ENCODE results near the gene CNGA2. TPM values are rescaled to one million over a fixed set of nuclear protein-coding genes. Genes with fewer than 3 reads are reported as not detected.

CNGA2 gene
- polyA plus RNA-seq, 1 donor from 2014 or later, result not detected

DNA sequence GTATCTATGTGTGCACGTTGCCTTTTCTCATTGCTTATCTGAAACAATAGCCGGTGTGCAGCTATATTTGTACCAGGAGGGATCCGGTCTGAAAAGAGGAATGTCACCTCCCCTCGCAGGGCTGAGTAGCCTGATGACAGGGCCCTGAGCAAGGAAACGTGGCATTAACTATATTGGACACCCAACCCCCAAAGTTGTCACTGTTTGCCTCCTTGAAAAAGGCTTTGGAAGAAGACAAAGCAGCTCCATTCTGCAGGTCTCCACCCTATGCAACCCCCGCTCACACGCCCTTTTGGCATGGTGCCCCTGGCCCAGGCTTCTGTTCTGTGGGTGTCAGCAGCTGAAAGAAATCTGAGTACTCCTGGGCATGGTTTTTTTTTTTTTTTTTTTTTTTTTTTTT is 31.1 kb upstream of the CNGA2 start:
- no peaks in the 10 kb centered on the region for H3K9me3 ChIP-seq (ENCODE audit: low read length)
- no peak overlapping the region for H3K4me2 ChIP-seq (ENCODE audit: low read length)
- no peaks in the 10 kb centered on the region for H3K9me2 ChIP-seq (ENCODE audit: insufficient read depth, low read length)
- H3K79me2 ChIP-seq (replicated peaks; ENCODE audit: insufficient read depth, low read length), result no peaks in the 10 kb centered on the region
- H3K9ac ChIP-seq (ENCODE audit: low read length), result no peak overlapping the region
- H3K27ac ChIP-seq (ENCODE audit: low read length), result no peak overlapping the region
- H3K4me3 ChIP-seq (ENCODE audit: low read length), result no peak overlapping the region
- H4K20me1 ChIP-seq (ENCODE audit: insufficient read depth), result no peaks in the 10 kb centered on the region
- no peak overlapping the region for H2AFZ ChIP-seq (ENCODE audit: low read depth, low read length)
- no peaks in the 10 kb centered on the region for H3K27me3 ChIP-seq (ENCODE audit: insufficient read depth, low read depth, low read length)
- TF ChIP-seq SMC3 (conservative IDR thresholded peaks at IDR 0.05; ENCODE audit: poor library complexity), result no peak
- no peak for TF ChIP-seq EP300 (conservative IDR thresholded peaks at IDR 0.05; ENCODE audit: poor library complexity, severe bottlenecking)
- TF ChIP-seq, protein P1, sequence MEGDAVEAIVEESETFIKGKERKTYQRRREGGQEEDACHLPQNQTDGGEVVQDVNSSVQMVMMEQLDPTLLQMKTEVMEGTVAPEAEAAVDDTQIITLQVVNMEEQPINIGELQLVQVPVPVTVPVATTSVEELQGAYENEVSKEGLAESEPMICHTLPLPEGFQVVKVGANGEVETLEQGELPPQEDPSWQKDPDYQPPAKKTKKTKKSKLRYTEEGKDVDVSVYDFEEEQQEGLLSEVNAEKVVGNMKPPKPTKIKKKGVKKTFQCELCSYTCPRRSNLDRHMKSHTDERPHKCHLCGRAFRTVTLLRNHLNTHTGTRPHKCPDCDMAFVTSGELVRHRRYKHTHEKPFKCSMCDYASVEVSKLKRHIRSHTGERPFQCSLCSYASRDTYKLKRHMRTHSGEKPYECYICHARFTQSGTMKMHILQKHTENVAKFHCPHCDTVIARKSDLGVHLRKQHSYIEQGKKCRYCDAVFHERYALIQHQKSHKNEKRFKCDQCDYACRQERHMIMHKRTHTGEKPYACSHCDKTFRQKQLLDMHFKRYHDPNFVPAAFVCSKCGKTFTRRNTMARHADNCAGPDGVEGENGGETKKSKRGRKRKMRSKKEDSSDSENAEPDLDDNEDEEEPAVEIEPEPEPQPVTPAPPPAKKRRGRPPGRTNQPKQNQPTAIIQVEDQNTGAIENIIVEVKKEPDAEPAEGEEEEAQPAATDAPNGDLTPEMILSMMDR (IDR thresholded peaks at IDR 0.05; ENCODE audit: poor library complexity, severe bottlenecking), result no peak
- no peak for TF ChIP-seq RAD21 (conservative IDR thresholded peaks at IDR 0.05)
- TF ChIP-seq POLR2AphosphoS5 (IDR thresholded peaks at IDR 0.05), result no peak
- no peak for TF ChIP-seq TAF1 (IDR thresholded peaks at IDR 0.05; ENCODE audit: low read depth)
- no peak for TF ChIP-seq EZH2 (IDR thresholded peaks at IDR 0.05; ENCODE audit: borderline replicate concordance, insufficient read depth, low read length, poor library complexity, severe bottlenecking)
- no peak for TF ChIP-seq MXI1 (conservative IDR thresholded peaks at IDR 0.05; ENCODE audit: poor library complexity, severe bottlenecking)
- TF ChIP-seq, protein P2, sequence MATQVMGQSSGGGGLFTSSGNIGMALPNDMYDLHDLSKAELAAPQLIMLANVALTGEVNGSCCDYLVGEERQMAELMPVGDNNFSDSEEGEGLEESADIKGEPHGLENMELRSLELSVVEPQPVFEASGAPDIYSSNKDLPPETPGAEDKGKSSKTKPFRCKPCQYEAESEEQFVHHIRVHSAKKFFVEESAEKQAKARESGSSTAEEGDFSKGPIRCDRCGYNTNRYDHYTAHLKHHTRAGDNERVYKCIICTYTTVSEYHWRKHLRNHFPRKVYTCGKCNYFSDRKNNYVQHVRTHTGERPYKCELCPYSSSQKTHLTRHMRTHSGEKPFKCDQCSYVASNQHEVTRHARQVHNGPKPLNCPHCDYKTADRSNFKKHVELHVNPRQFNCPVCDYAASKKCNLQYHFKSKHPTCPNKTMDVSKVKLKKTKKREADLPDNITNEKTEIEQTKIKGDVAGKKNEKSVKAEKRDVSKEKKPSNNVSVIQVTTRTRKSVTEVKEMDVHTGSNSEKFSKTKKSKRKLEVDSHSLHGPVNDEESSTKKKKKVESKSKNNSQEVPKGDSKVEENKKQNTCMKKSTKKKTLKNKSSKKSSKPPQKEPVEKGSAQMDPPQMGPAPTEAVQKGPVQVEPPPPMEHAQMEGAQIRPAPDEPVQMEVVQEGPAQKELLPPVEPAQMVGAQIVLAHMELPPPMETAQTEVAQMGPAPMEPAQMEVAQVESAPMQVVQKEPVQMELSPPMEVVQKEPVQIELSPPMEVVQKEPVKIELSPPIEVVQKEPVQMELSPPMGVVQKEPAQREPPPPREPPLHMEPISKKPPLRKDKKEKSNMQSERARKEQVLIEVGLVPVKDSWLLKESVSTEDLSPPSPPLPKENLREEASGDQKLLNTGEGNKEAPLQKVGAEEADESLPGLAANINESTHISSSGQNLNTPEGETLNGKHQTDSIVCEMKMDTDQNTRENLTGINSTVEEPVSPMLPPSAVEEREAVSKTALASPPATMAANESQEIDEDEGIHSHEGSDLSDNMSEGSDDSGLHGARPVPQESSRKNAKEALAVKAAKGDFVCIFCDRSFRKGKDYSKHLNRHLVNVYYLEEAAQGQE (IDR thresholded peaks at IDR 0.05; ENCODE audit: borderline replicate concordance), result no peak
- no peaks in the 10 kb centered on the region for H3F3A ChIP-seq (ENCODE audit: insufficient read depth, low read length, poor library complexity, severe bottlenecking)
- no peaks in the 10 kb centered on the region for H3K36me3 ChIP-seq (ENCODE audit: insufficient read depth, low read length)

DNA sequence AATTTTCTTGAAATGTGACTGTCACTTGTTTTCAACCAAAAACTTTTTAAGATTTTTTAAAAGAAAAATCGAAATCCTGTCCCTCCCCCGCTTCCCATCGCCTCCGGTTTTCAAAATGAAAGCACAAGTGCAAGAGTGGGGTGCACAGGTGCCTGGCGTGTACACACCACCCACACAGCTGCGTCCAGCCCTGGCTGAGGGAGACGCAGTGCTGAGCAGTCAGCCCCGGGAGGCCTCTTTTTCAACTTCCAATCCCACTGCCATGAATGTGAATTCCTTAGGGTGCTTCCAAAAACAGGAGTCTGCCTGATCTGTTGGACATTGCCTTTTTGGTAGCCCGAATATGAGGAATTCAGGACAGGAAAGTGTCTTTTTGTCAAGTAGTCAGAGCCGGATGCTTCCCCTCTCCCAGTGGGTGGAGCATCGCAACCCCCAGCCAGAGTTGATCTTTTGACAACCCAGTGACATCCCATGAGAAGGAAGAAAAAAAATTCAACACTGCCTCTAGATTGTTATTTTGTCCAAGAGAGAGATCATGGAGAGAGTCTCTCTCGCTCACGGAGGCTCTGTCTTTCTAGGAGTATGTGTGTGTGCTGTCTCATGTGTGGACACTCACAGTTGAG is 30.4 kb upstream of the CNGA2 start:
- Histone ChIP-seq H3K4me2 (ENCODE audit: low read length) (no peak overlapping the region), H3K4me3 (ENCODE audit: low read length) (no peak overlapping the region), H3K9me2 (ENCODE audit: insufficient read depth, low read length) (no peaks in the 10 kb centered on the region), H4K20me1 (ENCODE audit: insufficient read depth) (no peaks in the 10 kb centered on the region), H3K9ac (ENCODE audit: low read length) (no peak overlapping the region), H3K9me3 (ENCODE audit: low read length) (no peaks in the 10 kb centered on the region), H2AFZ (ENCODE audit: low read depth, low read length) (no peak overlapping the region), H3K79me2 (replicated peaks; ENCODE audit: insufficient read depth, low read length) (no peaks in the 10 kb centered on the region), H3F3A (ENCODE audit: insufficient read depth, low read length, poor library complexity, severe bottlenecking) (no peaks in the 10 kb centered on the region), H3K27me3 (ENCODE audit: insufficient read depth, low read depth, low read length) (no peaks in the 10 kb centered on the region), H3K36me3 (ENCODE audit: insufficient read depth, low read length) (no peaks in the 10 kb centered on the region), H3K27ac (ENCODE audit: low read length) (no peak overlapping the region)
- TF ChIP-seq RAD21 (conservative IDR thresholded peaks at IDR 0.05) (no peak), TAF1 (IDR thresholded peaks at IDR 0.05; ENCODE audit: low read depth) (no peak), EP300 (conservative IDR thresholded peaks at IDR 0.05; ENCODE audit: poor library complexity, severe bottlenecking) (no peak), MXI1 (conservative IDR thresholded peaks at IDR 0.05; ENCODE audit: poor library complexity, severe bottlenecking) (no peak), SMC3 (conservative IDR thresholded peaks at IDR 0.05; ENCODE audit: poor library complexity) (no peak), POLR2AphosphoS5 (IDR thresholded peaks at IDR 0.05) (no peak), EZH2 (IDR thresholded peaks at IDR 0.05; ENCODE audit: borderline replicate concordance, insufficient read depth, low read length, poor library complexity, severe bottlenecking) (no peak)
- TF ChIP-seq, protein P2 (IDR thresholded peaks at IDR 0.05; ENCODE audit: borderline replicate concordance), result no peak
- TF ChIP-seq, protein P1 (IDR thresholded peaks at IDR 0.05; ENCODE audit: poor library complexity, severe bottlenecking), result no peak
